Neutrophil (primary cell): ENCODE results near the gene AQP12B.
"Not testable (repeated sequence)": the region's sequence is repeated elsewhere in the genome, so short reads cannot be mapped to it uniquely, and the experiment has no call there.

ENCODE experiments used
- H3K27ac ChIP-seq: fragments of 200-600 bp; sonication (generic); 2 replicates; pipeline ENCODE4 v1.5.1; 2016; ENCODE audit warnings: mild to moderate bottlenecking, moderate library complexity
- H3K27me3 ChIP-seq: fragments of 200-600 bp; sonication (generic); 2 replicates; pipeline ENCODE4 v1.6.0; 2016; ENCODE audit warnings: mild to moderate bottlenecking
- H3K36me3 ChIP-seq: fragments of 200-600 bp; sonication (generic); 2 replicates; pipeline ENCODE4 v1.5.1; 2017
- H3K4me1 ChIP-seq, 2 experiments: fragments of 200-600 bp in 1 of 2; sonication (generic) in 1 of 2; 1 replicate in 1 of 2; 2 replicates in 1 of 2; pipeline versions ENCODE4 v1.5.1 to v1.6.1; 2013 to 2016; ENCODE audit warnings: low read depth in 1 of 2, low read length in 1 of 2, mild to moderate bottlenecking in 1 of 2, moderate library complexity in 1 of 2; ENCODE audit not compliant: control insufficient read depth in 1 of 2, insufficient read depth in 1 of 2
- H3K4me3 ChIP-seq, 2 experiments: fragments of 200-600 bp in 1 of 2; sonication (generic) in 1 of 2; 1 replicate in 1 of 2; 2 replicates in 1 of 2; pipeline ENCODE4 v1.5.1; 2013 to 2016; ENCODE audit warnings: low read depth in 1 of 2, low read length in 1 of 2, mild to moderate bottlenecking in 1 of 2, moderate library complexity in 1 of 2
- H3K9me3 ChIP-seq: fragments of 200-600 bp; sonication (generic); 2 replicates; pipeline ENCODE4 v1.5.1; 2016
- CTCF ChIP-seq: fragments of 200-600 bp; sonication (generic); IDR thresholded peaks from 2 replicates; pipeline ENCODE4 v1.5.1; 2016; ENCODE audit warnings: antibody characterized with exemption

AQP12B gene

GRCh38 chr2:240682431-240683224 is at the start of gene AQP12B:
Gene AQP12B, minus strand, starts transcription at chr2:240682885. Its CDS starts 48 bp downstream, at chr2:240682837.
- not testable (repeated sequence) for H3K4me3 ChIP-seq, H3K27me3 ChIP-seq, H3K9me3 ChIP-seq, H3K27ac ChIP-seq, H3K4me1 ChIP-seq, H3K36me3 ChIP-seq

GRCh38 chr2:240732184-240732583 is 49.5 kb upstream of the AQP12B start:
- Histone ChIP-seq H3K4me1 (no peaks in the 10 kb centered on the region), H3K27me3 (no peaks in the 10 kb centered on the region), H3K27ac (no peak overlapping the region), H3K9me3 (no peaks in the 10 kb centered on the region), H3K36me3 (no peaks in the 10 kb centered on the region), H3K4me3 (no peak overlapping the region)
- no peak for TF ChIP-seq CTCF

- no peak overlapping the region for H3K4me3 ChIP-seq
- no peaks in the 10 kb centered on the region for H3K36me3 ChIP-seq
- no peak for TF ChIP-seq CTCF
- no peak overlapping the region for H3K27ac ChIP-seq
- no peaks in the 10 kb centered on the region for H3K9me3 ChIP-seq
- H3K4me1 ChIP-seq, result no peaks in the 10 kb centered on the region
- H3K27me3 ChIP-seq, result no peaks in the 10 kb centered on the region
Observed at GRCh38 chr2:240731178-240731545, 48.5 kb upstream of the AQP12B start.

GRCh38 chr2:240730501-240731177 is 48.0 kb upstream of the AQP12B start:
- no peak overlapping the region for H3K4me3 ChIP-seq
- TF ChIP-seq CTCF, result no peak
- no peak overlapping the region for H3K27ac ChIP-seq
- H3K27me3 ChIP-seq, result no peaks in the 10 kb centered on the region
- H3K4me1 ChIP-seq, result no peaks in the 10 kb centered on the region
- no peaks in the 10 kb centered on the region for H3K9me3 ChIP-seq
- no peaks in the 10 kb centered on the region for H3K36me3 ChIP-seq

- TF ChIP-seq CTCF, result no peak
- Histone ChIP-seq H3K4me1 (no peaks in the 10 kb centered on the region), H3K27me3 (no peaks in the 10 kb centered on the region), H3K36me3 (no peaks in the 10 kb centered on the region), H3K4me3 (no peak overlapping the region), H3K9me3 (no peaks in the 10 kb centered on the region), H3K27ac (no peak overlapping the region)
Observed at GRCh38 chr2:240728827-240729226, 46.1 kb upstream of the AQP12B start.

GRCh38 chr2:240728361-240728760 is 45.7 kb upstream of the AQP12B start:
- no peaks in the 10 kb centered on the region for H3K4me1 ChIP-seq
- no peak overlapping the region for H3K27ac ChIP-seq
- no peak overlapping the region for H3K4me3 ChIP-seq
- H3K27me3 ChIP-seq, result no peaks in the 10 kb centered on the region
- no peaks in the 10 kb centered on the region for H3K36me3 ChIP-seq
- no peak for TF ChIP-seq CTCF
- no peaks in the 10 kb centered on the region for H3K9me3 ChIP-seq
